CD14-positive monocyte (primary cell): Measurements from ENCODE around the gene FBXO31. TPM values are rescaled to one million over a fixed set of nuclear protein-coding genes. Genes with fewer than 3 reads are reported as not detected.

Experiments used
- DNase-seq, 3 donors: peaks; one replicate each; pipeline ENCODE4 v3.0.0-alpha.2; 2011 to 2022
- H2AFZ ChIP-seq: 2 replicates; pipeline ENCODE4 v1.6.0; 2012; ENCODE audit warnings: mild to moderate bottlenecking, low read depth, low read length, inconsistent platforms; ENCODE audit not compliant: insufficient read depth, poor library complexity, severe bottlenecking
- H3K27ac ChIP-seq, 2 donors: 1 replicate in 1 of 2; 2 replicates in 1 of 2; pipeline ENCODE4 v1.5.1; 2012 to 2013; ENCODE audit warnings: low read length in 2 of 2, control low read depth in 1 of 2, inconsistent platforms in 1 of 2, low read depth in 1 of 2, mild to moderate bottlenecking in 1 of 2
- H3K27me3 ChIP-seq, 2 donors: one replicate each; pipeline versions ENCODE4 v1.6.0 to v1.6.1; 2011 to 2013; ENCODE audit warnings: low read length in 2 of 2; ENCODE audit not compliant: control insufficient read depth in 2 of 2, insufficient read depth in 2 of 2
- H3K36me3 ChIP-seq, 2 donors: replicated peaks in 1 of 2; 1 replicate in 1 of 2; 2 replicates in 1 of 2; pipeline versions ENCODE4 v1.5.1 to v1.6.1; 2012 to 2013; ENCODE audit warnings: low read length in 2 of 2, control low read depth in 1 of 2, inconsistent platforms in 1 of 2, mild to moderate bottlenecking in 1 of 2; ENCODE audit not compliant: insufficient read depth in 2 of 2, control insufficient read depth in 1 of 2
- H3K4me1 ChIP-seq, 2 donors: 1 replicate in 1 of 2; 2 replicates in 1 of 2; pipeline versions ENCODE4 v1.5.1 to v1.6.1; 2012 to 2013; ENCODE audit warnings: low read length in 2 of 2, control low read depth in 1 of 2, inconsistent platforms in 1 of 2, mild to moderate bottlenecking in 1 of 2, moderate library complexity in 1 of 2; ENCODE audit not compliant: insufficient read depth in 2 of 2, control insufficient read depth in 1 of 2
- H3K4me2 ChIP-seq: replicated peaks from 2 replicates; pipeline ENCODE3; 2012; ENCODE audit warnings: low read length, moderate library complexity, mild to moderate bottlenecking; ENCODE audit not compliant: poor library complexity, severe bottlenecking; ENCODE audit errors: extremely low read depth
- H3K4me3 ChIP-seq, 3 experiments: fragments of 200-600 bp in 1 of 3; sonication (generic) in 1 of 3; replicated peaks in 1 of 3; 1 replicate in 2 of 3; 2 replicates in 1 of 3; pipeline ENCODE4 v1.5.1; 2011 to 2013; ENCODE audit warnings: low read length in 3 of 3, mild to moderate bottlenecking in 3 of 3, control low read depth in 2 of 3, low read depth in 2 of 3, inconsistent platforms in 1 of 3, moderate library complexity in 1 of 3
- H3K79me2 ChIP-seq: 2 replicates; pipeline ENCODE4 v1.6.0; 2012; ENCODE audit warnings: mild to moderate bottlenecking, control low read depth, inconsistent platforms, low read length, moderate library complexity; ENCODE audit not compliant: insufficient read depth
- H3K9ac ChIP-seq: 2 replicates; pipeline ENCODE4 v1.6.0; 2017; ENCODE audit warnings: low read length, mild to moderate bottlenecking; ENCODE audit not compliant: insufficient read depth, poor library complexity, severe bottlenecking
- H3K9me3 ChIP-seq, 2 donors: replicated peaks in 1 of 2; 1 replicate in 1 of 2; 2 replicates in 1 of 2; pipeline versions ENCODE4 v1.5.1 to v1.6.1; 2012 to 2013; ENCODE audit warnings: low read length in 2 of 2, control low read depth in 1 of 2; ENCODE audit not compliant: control insufficient read depth in 1 of 2, insufficient read depth in 1 of 2
- H4K20me1 ChIP-seq: 2 replicates; pipeline ENCODE4 v1.6.0; 2012; ENCODE audit warnings: mild to moderate bottlenecking, low read length, control low read depth, moderate library complexity; ENCODE audit not compliant: insufficient read depth
- H3K27ac Mint-ChIP-seq, 7 donors: one replicate each; pipeline ENCODE4 v1.8.0; 2020; ENCODE audit warnings: mild to moderate bottlenecking in 7 of 7, mixed read lengths in 7 of 7, moderate library complexity in 6 of 7, inconsistent platforms in 2 of 7
- H3K27me3 Mint-ChIP-seq, 3 donors: one replicate each; pipeline ENCODE4 v1.8.0; 2021 to 2022; ENCODE audit warnings: low read depth in 3 of 3, mild to moderate bottlenecking in 3 of 3, mixed read lengths in 3 of 3, moderate library complexity in 3 of 3, inconsistent platforms in 1 of 3
- H3K36me3 Mint-ChIP-seq, 2 donors: one replicate each; pipeline ENCODE4 v1.8.0; 2020; ENCODE audit warnings: mixed read lengths in 2 of 2, inconsistent platforms in 1 of 2, mild to moderate bottlenecking in 1 of 2
- H3K4me1 Mint-ChIP-seq: one replicate; pipeline ENCODE4 v1.8.0; 2020; ENCODE audit warnings: mild to moderate bottlenecking, mixed read lengths
- H3K4me3 Mint-ChIP-seq, 2 donors: one replicate each; pipeline ENCODE4 v1.8.0; 2020; ENCODE audit warnings: mild to moderate bottlenecking in 2 of 2, mixed read lengths in 2 of 2, moderate library complexity in 1 of 2
- H3K9me3 Mint-ChIP-seq, 7 donors: one replicate each; pipeline ENCODE4 v1.8.0; 2020 to 2022; ENCODE audit warnings: mixed read lengths in 7 of 7, mild to moderate bottlenecking in 6 of 7, moderate library complexity in 6 of 7, inconsistent platforms in 2 of 7
- WGBS: methylation state at CpG from one replicate; pipeline ENCODE4 v1.1.5; 2013; ENCODE audit warnings: missing lambda C conversion rate; ENCODE audit not compliant: insufficient coverage; 5-methylcytosine and 5-hydroxymethylcytosine counted together
- intact Hi-C, 2 donors: fragments of 100-400 bp; cut with micrococcal nuclease; formaldehyde crosslinking; loops; one replicate each; pipeline versions ENCODE4 v1.15.0 to v1.15.1; 2023
- polyA plus RNA-seq, 3 donors: library from polyadenylated mRNA; depleted of rRNA in 1 of 3; unstranded in 2 of 3; stranded (reverse) in 1 of 3; fragments of 300-500 nt in 2 of 3; fragments of >200 nt in 1 of 3; fragmentation: Illumina TruSeq in 2 of 3; gene quantifications; 1 replicate in 2 of 3; 2 replicates in 1 of 3; pipeline ENCODE4 v1.2.3, GENCODE V29; 2012 to 2021
- TF ChIP-seq, protein P1 (sequence below): fragments of 200-600 bp; IDR thresholded peaks from one replicate; pipeline ENCODE4 v1.8.0; 2022; ENCODE audit warnings: antibody characterized with exemption, mild to moderate bottlenecking

FBXO31 gene
- polyA plus RNA-seq, 3 donors, result 2.0 to 5.6 (median 3.3) TPM

DNA sequence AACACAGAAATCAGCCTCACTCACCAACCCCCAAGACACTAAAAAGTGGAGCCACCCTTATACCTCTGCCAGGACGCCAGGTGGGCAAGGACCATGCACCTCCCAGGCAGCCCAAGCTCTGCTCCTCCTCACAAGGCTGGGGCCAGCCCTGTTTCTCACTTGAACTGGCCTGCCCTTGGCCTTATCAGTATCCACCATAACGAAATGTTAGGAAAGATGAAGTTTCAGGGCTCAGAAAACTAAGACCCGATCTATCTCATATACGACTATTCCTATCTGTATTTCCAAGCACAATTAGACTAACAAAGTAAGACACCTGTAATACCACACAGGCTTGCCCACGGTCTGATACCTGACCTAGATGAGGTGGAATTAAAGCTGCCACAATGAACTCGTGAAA is 6.9 kb downstream of the FBXO31 start:
- 90% methylated on average over 2 of the region's 6 CpGs for WGBS
- TF ChIP-seq, protein P1, sequence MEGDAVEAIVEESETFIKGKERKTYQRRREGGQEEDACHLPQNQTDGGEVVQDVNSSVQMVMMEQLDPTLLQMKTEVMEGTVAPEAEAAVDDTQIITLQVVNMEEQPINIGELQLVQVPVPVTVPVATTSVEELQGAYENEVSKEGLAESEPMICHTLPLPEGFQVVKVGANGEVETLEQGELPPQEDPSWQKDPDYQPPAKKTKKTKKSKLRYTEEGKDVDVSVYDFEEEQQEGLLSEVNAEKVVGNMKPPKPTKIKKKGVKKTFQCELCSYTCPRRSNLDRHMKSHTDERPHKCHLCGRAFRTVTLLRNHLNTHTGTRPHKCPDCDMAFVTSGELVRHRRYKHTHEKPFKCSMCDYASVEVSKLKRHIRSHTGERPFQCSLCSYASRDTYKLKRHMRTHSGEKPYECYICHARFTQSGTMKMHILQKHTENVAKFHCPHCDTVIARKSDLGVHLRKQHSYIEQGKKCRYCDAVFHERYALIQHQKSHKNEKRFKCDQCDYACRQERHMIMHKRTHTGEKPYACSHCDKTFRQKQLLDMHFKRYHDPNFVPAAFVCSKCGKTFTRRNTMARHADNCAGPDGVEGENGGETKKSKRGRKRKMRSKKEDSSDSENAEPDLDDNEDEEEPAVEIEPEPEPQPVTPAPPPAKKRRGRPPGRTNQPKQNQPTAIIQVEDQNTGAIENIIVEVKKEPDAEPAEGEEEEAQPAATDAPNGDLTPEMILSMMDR, result no peak
- H3K9me3 ChIP-seq, result no peaks in the 10 kb centered on the region
- H3K36me3 ChIP-seq, result no peaks in the 10 kb centered on the region
- Mint-ChIP-seq H3K4me3 (peak overlapping the region in 1 of 2 donors; percentile 57), H3K4me1 (peaks cover 19% of the 10 kb centered on the region), H3K27ac (peak overlapping the region in 1 of 7 donors; percentile 5), H3K9me3 (peaks cover 0 to 9% (median 3%) of the 10 kb centered on the region in 7 donors), H3K36me3 (peaks cover 14 to 25% of the 10 kb centered on the region in 2 donors), H3K27me3 (peaks cover 36 to 72% (median 60%) of the 10 kb centered on the region in 3 donors)
- H3K9ac ChIP-seq, result no peak overlapping the region
- intact Hi-C loops, result no loop called here
- H3K79me2 ChIP-seq, result no peaks in the 10 kb centered on the region
- H2AFZ ChIP-seq, result no peak overlapping the region
- DNase-seq, result no peak
- H3K4me3 ChIP-seq, result no peak overlapping the region
- no peak overlapping the region for H3K27ac ChIP-seq
- H3K27me3 ChIP-seq, result peaks cover 19 to 44% of the 10 kb centered on the region in 2 donors
- peaks cover 66% of the 10 kb centered on the region for H4K20me1 ChIP-seq
- H3K4me2 ChIP-seq, result no peak overlapping the region
- H3K4me1 ChIP-seq, result peaks cover 2 to 5% of the 10 kb centered on the region in 2 donors

DNA sequence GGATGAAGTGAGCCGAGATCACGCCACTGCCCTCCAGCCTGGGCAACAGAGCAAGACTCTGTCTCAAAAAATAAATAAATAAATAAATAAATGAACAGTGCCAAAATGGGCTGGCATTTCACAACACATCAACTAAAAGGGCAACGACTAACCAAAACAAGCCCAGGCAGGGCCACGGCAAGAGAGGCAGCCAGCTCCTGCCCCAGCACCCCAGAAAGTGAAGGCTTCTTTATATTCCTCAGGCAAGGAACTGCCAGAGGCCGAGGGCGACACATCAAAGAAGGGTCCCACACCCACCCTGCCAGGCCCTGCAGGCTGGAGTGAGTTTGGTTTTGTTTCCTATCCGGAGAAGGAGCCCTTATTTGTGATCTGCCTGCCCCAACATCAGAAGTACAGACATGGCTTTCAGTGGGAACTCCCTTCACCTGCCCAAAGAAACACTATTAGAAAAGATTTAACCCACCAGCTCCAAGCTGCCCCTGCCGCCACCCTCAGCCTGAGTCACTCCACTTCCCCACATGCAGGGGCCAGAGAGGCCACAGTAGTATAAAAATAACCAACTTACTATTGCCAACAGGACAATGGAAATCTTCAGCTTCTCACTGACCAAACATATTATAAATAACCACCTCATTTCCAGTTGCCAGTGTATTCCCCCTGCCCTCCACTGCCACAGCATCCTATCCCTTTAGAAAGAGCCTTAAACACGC is 8.0 kb downstream of the FBXO31 start:
- Histone ChIP-seq H3K27me3 (peaks cover 29 to 45% of the 10 kb centered on the region in 2 donors), H3K4me1 (peaks cover 0 to 3% of the 10 kb centered on the region in 2 donors), H4K20me1 (peaks cover 75% of the 10 kb centered on the region), H2AFZ (no peak overlapping the region), H3K79me2 (no peaks in the 10 kb centered on the region), H3K4me3 (no peak overlapping the region), H3K27ac (no peak overlapping the region), H3K9ac (no peak overlapping the region), H3K9me3 (peaks cover 0 to 7% of the 10 kb centered on the region in 2 donors), H3K4me2 (no peak overlapping the region), H3K36me3 (no peaks in the 10 kb centered on the region)
- peaks cover 43 to 75% (median 64%) of the 10 kb centered on the region in 3 donors for H3K27me3 Mint-ChIP-seq
- TF ChIP-seq, protein P1, result no peak
- H3K27ac Mint-ChIP-seq, result peak overlapping the region in 1 of 7 donors; percentile 59
- peaks cover 0 to 12% (median 3%) of the 10 kb centered on the region in 7 donors for H3K9me3 Mint-ChIP-seq
- H3K4me3 Mint-ChIP-seq, result peak overlapping the region in 1 of 2 donors; percentile 82
- WGBS, result 78% methylated on average over 5 of the region's 9 CpGs
- intact Hi-C loops, result no loop called here
- no peak for DNase-seq
- peaks cover 16 to 26% of the 10 kb centered on the region in 2 donors for H3K36me3 Mint-ChIP-seq
- H3K4me1 Mint-ChIP-seq, result peaks cover 10% of the 10 kb centered on the region
